ENCODE results near the gene NEMP2. TPM values are rescaled to one million over a fixed set of nuclear protein-coding genes. Genes with fewer than 3 reads are reported as not detected.

Gene NEMP2
- total and polyA plus RNA-seq, 4 donors = 0.85 to 11.2 (median 2.6) TPM

GRCh38 chr2:190570871-190571270, 36.3 kb upstream of the NEMP2 start:
- no peak for ATAC-seq (ENCODE audit: insufficient read depth, low FRiP score)
- no peaks in the 10 kb centered on the region for H3K36me3 ChIP-seq (ENCODE audit: control insufficient read depth in 4 of 4, insufficient read depth in 4 of 4, low read length in 4 of 4)
- TF ChIP-seq CTCF (IDR thresholded peaks at IDR 0.05; ENCODE audit: control extremely low read depth, extremely low read depth) = no peak
- no peak overlapping the region for H3K9ac ChIP-seq (ENCODE audit: insufficient read depth in 1 of 2, low read length in 2 of 2)
- H3K9me3 ChIP-seq (ENCODE audit: control insufficient read depth in 4 of 4, insufficient read depth in 3 of 4, low read length in 3 of 4) = peaks cover 0 to 3% (median 0%) of the 10 kb centered on the region in 4 donors
- DNase-seq = no peak
- 92 to 97% methylated on average over 1 of the region's 1 CpG for WGBS, 2 donors
- H3K4me3 ChIP-seq = no peak overlapping the region
- H3K4me1 ChIP-seq (ENCODE audit: control insufficient read depth in 5 of 5, insufficient read depth in 5 of 5, low read length in 5 of 5) = peaks cover 0 to 3% (median 0%) of the 10 kb centered on the region in 5 donors
- H3K27ac ChIP-seq (ENCODE audit: low read depth in 1 of 2, low read length in 1 of 2) = no peak overlapping the region
- H3K27me3 ChIP-seq (ENCODE audit: control insufficient read depth in 3 of 3, insufficient read depth in 3 of 3, low read length in 2 of 3) = no peaks in the 10 kb centered on the region

GRCh38 chr2:190569994-190570755, 35.7 kb upstream of the NEMP2 start:
- H3K4me1 ChIP-seq (ENCODE audit: control insufficient read depth in 5 of 5, insufficient read depth in 5 of 5, low read length in 5 of 5) = peaks cover 0 to 3% (median 0%) of the 10 kb centered on the region in 5 donors
- no peak overlapping the region for H3K27ac ChIP-seq (ENCODE audit: low read depth in 1 of 2, low read length in 1 of 2)
- 72 to 85% methylated on average over 2 of the region's 2 CpGs for WGBS, 2 donors
- no peak overlapping the region for H3K9ac ChIP-seq (ENCODE audit: insufficient read depth in 1 of 2, low read length in 2 of 2)
- H3K27me3 ChIP-seq (ENCODE audit: control insufficient read depth in 3 of 3, insufficient read depth in 3 of 3, low read length in 2 of 3) = no peaks in the 10 kb centered on the region
- peaks cover 0 to 3% (median 0%) of the 10 kb centered on the region in 4 donors for H3K9me3 ChIP-seq (ENCODE audit: control insufficient read depth in 4 of 4, insufficient read depth in 3 of 4, low read length in 3 of 4)
- ATAC-seq (ENCODE audit: insufficient read depth, low FRiP score) (no peak), DNase-seq (no peak)
- no peaks in the 10 kb centered on the region for H3K36me3 ChIP-seq (ENCODE audit: control insufficient read depth in 4 of 4, insufficient read depth in 4 of 4, low read length in 4 of 4)
- no peak overlapping the region for H3K4me3 ChIP-seq
- TF ChIP-seq CTCF (IDR thresholded peaks at IDR 0.05; ENCODE audit: control extremely low read depth, extremely low read depth) = no peak

- Histone ChIP-seq H3K9me3 (ENCODE audit: control insufficient read depth in 4 of 4, insufficient read depth in 3 of 4, low read length in 3 of 4) (peaks cover 0 to 3% (median 0%) of the 10 kb centered on the region in 4 donors), H3K4me1 (ENCODE audit: control insufficient read depth in 5 of 5, insufficient read depth in 5 of 5, low read length in 5 of 5) (peaks cover 0 to 5% (median 0%) of the 10 kb centered on the region in 5 donors), H3K9ac (ENCODE audit: insufficient read depth in 1 of 2, low read length in 2 of 2) (no peak overlapping the region), H3K36me3 (ENCODE audit: control insufficient read depth in 4 of 4, insufficient read depth in 4 of 4, low read length in 4 of 4) (no peaks in the 10 kb centered on the region), H3K4me3 (no peak overlapping the region), H3K27ac (ENCODE audit: low read depth in 1 of 2, low read length in 1 of 2) (no peak overlapping the region), H3K27me3 (ENCODE audit: control insufficient read depth in 3 of 3, insufficient read depth in 3 of 3, low read length in 2 of 3) (no peaks in the 10 kb centered on the region)
- WGBS, 2 donors = 93 to 96% methylated on average over 2 of the region's 2 CpGs
- ATAC-seq (ENCODE audit: insufficient read depth, low FRiP score) = no peak
- TF ChIP-seq CTCF (IDR thresholded peaks at IDR 0.05; ENCODE audit: control extremely low read depth, extremely low read depth) = no peak
- DNase-seq = no peak
These were observed 30.3 kb upstream of the NEMP2 start for GRCh38 chr2:190564838-190565237.
